Motor neuron (in vitro differentiated cells): ENCODE measurements around the gene FRAT1. TPM values are rescaled to one million over a fixed set of nuclear protein-coding genes. Genes with fewer than 3 reads are reported as not detected.

ENCODE experiments used
- ATAC-seq, 8 experiments: fragments of 200-7000 bp; cut with Tn5 transposase; replicated peaks in 6 of 8; 2 replicates each; pipeline ENCODE4 v1.8.0; 2021; ENCODE audit warnings: mild to moderate bottlenecking in 8 of 8, moderate library complexity in 8 of 8
- H3K27ac ChIP-seq, 2 donors: fragments of 250-450 bp; sonication (Bioruptor Pico); 2 replicates each; pipeline ENCODE4 v1.9.0; 2021; ENCODE audit warnings: antibody characterized with exemption in 2 of 2, mild to moderate bottlenecking in 2 of 2, moderate library complexity in 1 of 2
- H3K4me1 ChIP-seq, 2 donors: fragments of 250-450 bp; sonication (Bioruptor Pico); replicated peaks in 1 of 2; 2 replicates each; pipeline ENCODE4 v1.6.1; 2021; ENCODE audit warnings: antibody characterized with exemption in 2 of 2, mild to moderate bottlenecking in 2 of 2, moderate library complexity in 1 of 2
- H3K4me3 ChIP-seq, 5 donors: fragments of 250-450 bp; sonication (Bioruptor Pico); 2 replicates each; pipeline ENCODE4 v1.9.0; 2021; ENCODE audit warnings: antibody characterized with exemption in 5 of 5, mild to moderate bottlenecking in 5 of 5, moderate library complexity in 4 of 5
- WGBS, 10 experiments: fragments of 450-650 bp; shearing (Covaris generic); methylation state at CpG; one replicate each; pipeline ENCODE4 v1.0.0; 2022; 5-methylcytosine and 5-hydroxymethylcytosine counted together
- in situ Hi-C, 9 experiments: fragments of 400-800 bp; cut with MboI; loops; one replicate each; pipeline ENCODE4 v1.15.0; 2021; ENCODE audit warnings: low sequenced_read_pairs in 9 of 9, low pct_unique_long_range_greater_than_20kb in 2 of 9; ENCODE audit not compliant: unreplicated experiment in 9 of 9
- total RNA-seq, 8 experiments: library from RNA; unstranded; fragments of 300-600 nt; gene quantifications; 2 replicates each; pipeline versions ENCODE4 v1.2.3 to v1.2.4, GENCODE V29; 2022

FRAT1 gene
- total RNA-seq, 8 experiments from 2014 or later = 2.3 to 7.4 (median 3.7) TPM

DNA sequence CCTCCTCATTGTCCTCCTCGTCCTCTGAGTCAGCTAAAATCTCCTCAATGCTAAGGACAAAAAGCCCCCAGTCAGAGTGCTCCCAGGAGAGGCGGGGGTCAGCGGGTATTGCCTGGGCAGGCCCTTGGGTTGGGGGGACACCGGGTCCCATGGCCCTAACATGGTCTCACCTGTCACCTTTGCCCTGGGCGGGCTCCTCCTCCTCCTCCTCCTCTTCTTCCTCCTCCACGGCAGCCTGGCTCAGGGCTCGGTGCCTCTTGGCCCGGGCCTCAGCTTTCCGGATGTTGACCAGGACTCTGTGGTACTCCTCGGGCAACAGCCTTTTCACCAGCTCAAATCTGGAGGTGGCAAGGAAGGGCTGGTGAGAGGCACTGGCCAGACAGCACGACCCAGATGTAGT, 47.5 kb downstream of the FRAT1 start:
- WGBS, 10 experiments = 100% methylated on average over 1 to 3 of the region's 11 CpGs; no CpG with 5 or more reads in 8 of the 10 experiments
- no peak overlapping the region for H3K27ac ChIP-seq
- no peak overlapping the region for H3K4me3 ChIP-seq
- in situ Hi-C loops = no loop called here
- peaks cover 0 to 2% of the 10 kb centered on the region in 2 donors for H3K4me1 ChIP-seq
- ATAC-seq = no peak

- in situ Hi-C loops = no loop called here
- no peak for ATAC-seq
- peaks cover 0 to 3% of the 10 kb centered on the region in 2 donors for H3K4me1 ChIP-seq
- no peak overlapping the region for H3K4me3 ChIP-seq
- H3K27ac ChIP-seq = no peak overlapping the region
- 78 to 100% (median 91%) methylated on average over 2 to 5 of the region's 12 CpGs; no CpG with 5 or more reads in 7 of the 10 experiments for WGBS, 10 experiments
Measured at GRCh38 chr10:97367126-97367649, 48.1 kb downstream of the FRAT1 start.

Other genes with a start within 250 kb of the FRAT1 start
- gene SLIT1, start 133.3 kb upstream of the FRAT1 start, total RNA-seq = 100 to 1,000 TPM in 2 of 8 experiments, 10 to 100 TPM in 3, 1 to 10 TPM in 2, under 1 TPM in 1; 0.20 to 137 (median 54.2) TPM
- 10 to 100 TPM in 6 of 8 experiments, 1 to 10 TPM in 2; 2.4 to 18.0 (median 11.9) TPM for gene ARHGAP19, start 26.6 kb upstream of the FRAT1 start, total RNA-seq
- gene FRAT2, start 15.5 kb downstream of the FRAT1 start, total RNA-seq = 10 to 100 TPM in 6 of 8 experiments, 1 to 10 TPM in 2; 6.4 to 14.9 (median 12.7) TPM
- 10 to 100 TPM; 20.8 to 65.6 (median 40.2) TPM for gene RRP12, start 82.1 kb downstream of the FRAT1 start, total RNA-seq
- gene PGAM1, start 106.9 kb downstream of the FRAT1 start, total RNA-seq = 100 to 1,000 TPM; 242 to 525 (median 430) TPM
- 10 to 100 TPM; 42.1 to 76.2 (median 56.9) TPM for gene EXOSC1, start 126.7 kb downstream of the FRAT1 start, total RNA-seq
- gene ZDHHC16, start 126.9 kb downstream of the FRAT1 start, total RNA-seq = 10 to 100 TPM; 11.8 to 48.3 (median 25.7) TPM
- 10 to 100 TPM; 42.8 to 77.5 (median 56.4) TPM for gene MMS19, start 179.2 kb downstream of the FRAT1 start, total RNA-seq
- gene UBTD1, start 179.7 kb downstream of the FRAT1 start, total RNA-seq = 10 to 100 TPM in 3 of 8 experiments, 1 to 10 TPM in 5; 2.9 to 16.7 (median 6.9) TPM